ENCODE data around the gene GET4.

DNA sequence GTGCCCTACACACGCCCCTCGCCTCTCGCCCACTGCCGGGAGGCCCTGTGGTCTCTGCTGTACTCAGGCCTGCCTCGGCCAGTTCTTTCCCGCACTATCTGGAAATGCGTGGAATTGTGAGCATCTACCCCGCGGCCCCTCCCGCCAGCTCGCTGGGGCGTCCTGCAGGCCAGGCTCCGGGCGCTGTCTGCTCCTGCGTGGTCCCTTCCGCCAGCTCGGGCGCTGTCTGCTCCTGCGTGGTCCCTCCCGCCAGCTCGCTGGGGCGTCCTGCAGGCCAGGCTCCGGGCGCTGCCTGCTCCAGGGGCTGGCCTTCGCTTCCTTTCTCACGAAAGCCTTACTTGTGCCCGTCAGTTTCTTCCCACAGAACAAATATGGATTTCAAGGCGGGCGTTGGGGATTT, 14.9 kb downstream of the GET4 start:
- TF ChIP-seq, protein P1, sequence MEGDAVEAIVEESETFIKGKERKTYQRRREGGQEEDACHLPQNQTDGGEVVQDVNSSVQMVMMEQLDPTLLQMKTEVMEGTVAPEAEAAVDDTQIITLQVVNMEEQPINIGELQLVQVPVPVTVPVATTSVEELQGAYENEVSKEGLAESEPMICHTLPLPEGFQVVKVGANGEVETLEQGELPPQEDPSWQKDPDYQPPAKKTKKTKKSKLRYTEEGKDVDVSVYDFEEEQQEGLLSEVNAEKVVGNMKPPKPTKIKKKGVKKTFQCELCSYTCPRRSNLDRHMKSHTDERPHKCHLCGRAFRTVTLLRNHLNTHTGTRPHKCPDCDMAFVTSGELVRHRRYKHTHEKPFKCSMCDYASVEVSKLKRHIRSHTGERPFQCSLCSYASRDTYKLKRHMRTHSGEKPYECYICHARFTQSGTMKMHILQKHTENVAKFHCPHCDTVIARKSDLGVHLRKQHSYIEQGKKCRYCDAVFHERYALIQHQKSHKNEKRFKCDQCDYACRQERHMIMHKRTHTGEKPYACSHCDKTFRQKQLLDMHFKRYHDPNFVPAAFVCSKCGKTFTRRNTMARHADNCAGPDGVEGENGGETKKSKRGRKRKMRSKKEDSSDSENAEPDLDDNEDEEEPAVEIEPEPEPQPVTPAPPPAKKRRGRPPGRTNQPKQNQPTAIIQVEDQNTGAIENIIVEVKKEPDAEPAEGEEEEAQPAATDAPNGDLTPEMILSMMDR (IDR thresholded peaks at IDR 0.05; ENCODE audit: low read length): no peak
- TF ChIP-seq EZH2phosphoT487 (IDR thresholded peaks at IDR 0.05; ENCODE audit: low read length) (no peak), EZH2 (optimal IDR thresholded peaks at IDR 0.05; ENCODE audit: low read depth, low read length) (no peak)
